ENCODE results near the gene CT83.

- TF ChIP-seq CTCF (IDR thresholded peaks at IDR 0.05) (no peak), POLR2A (IDR thresholded peaks at IDR 0.05) (no peak)
These were observed at the start of gene CT83 for GRCh38 chrX:116462822-116463221.
